Stimulated activated CD8-positive, alpha-beta memory T cell treated with anti-CD3 and anti-CD28 coated beads, Interleukin-4, amount 100 ng/mL, for 24 hours (primary cell): ENCODE results near the gene UBTF.
A peak's percentile ranks its signal among the peaks of the same experiment; 100 is the strongest.

ENCODE experiments used
- DNase-seq: peaks from one replicate; pipeline ENCODE4 v3.0.0-alpha.2; 2020; ENCODE audit warnings: low read depth

UBTF gene

GRCh38 chr17:44219616-44220212 is at the start of gene UBTF:
Gene UBTF, minus strand, starts transcription at chr17:44219675. Its CDS starts 1,446 bp downstream, at chr17:44218229.
- DNase-seq = peak; percentile 52

- no peak for DNase-seq
Measured at GRCh38 chr17:44268709-44269534, 49.4 kb upstream of the UBTF start.

- DNase-seq = no peak
Measured at GRCh38 chr17:44267818-44268490, 48.5 kb upstream of the UBTF start, which contains the start of gene SLC4A1. Gene SLC4A1, minus strand, starts transcription at chr17:44268135. Its CDS starts 5,269 bp downstream, at chr17:44262866.

GRCh38 chr17:44267165-44267455 is 47.6 kb upstream of the UBTF start:
- DNase-seq = no peak

- DNase-seq = no peak
Measured at GRCh38 chr17:44266402-44267164, 47.1 kb upstream of the UBTF start.

GRCh38 chr17:44263345-44263902 is 43.9 kb upstream of the UBTF start:
- no peak for DNase-seq

- no peak for DNase-seq
Measured at GRCh38 chr17:44262654-44263225, 43.3 kb upstream of the UBTF start.

- DNase-seq = no peak
Measured at GRCh38 chr17:44260296-44260695, 40.8 kb upstream of the UBTF start.

- no peak for DNase-seq
Measured at GRCh38 chr17:44258811-44259351, 39.4 kb upstream of the UBTF start.

GRCh38 chr17:44257815-44258760 is 38.6 kb upstream of the UBTF start:
- DNase-seq = no peak

- no peak for DNase-seq
Measured at GRCh38 chr17:44256671-44257070, 37.2 kb upstream of the UBTF start.

- DNase-seq = no peak
Measured at GRCh38 chr17:44255915-44256314, 36.4 kb upstream of the UBTF start.

- DNase-seq = no peak
Measured at GRCh38 chr17:44254361-44255095, 35.1 kb upstream of the UBTF start.

- DNase-seq = no peak
Measured at GRCh38 chr17:44253006-44253405, 33.5 kb upstream of the UBTF start.

GRCh38 chr17:44251062-44251461 is 31.6 kb upstream of the UBTF start:
- no peak for DNase-seq

- no peak for DNase-seq
Measured at GRCh38 chr17:44249501-44250246, 30.2 kb upstream of the UBTF start.

GRCh38 chr17:44247876-44248736 is 28.6 kb upstream of the UBTF start:
- DNase-seq = no peak

- no peak for DNase-seq
Measured at GRCh38 chr17:44247440-44247841, 28.0 kb upstream of the UBTF start.
